Tibial nerve (tissue), 4 donors: ENCODE results near the gene IL1RN. TPM values are rescaled to one million over a fixed set of nuclear protein-coding genes. Genes with fewer than 3 reads are reported as not detected.
"Not testable (repeated sequence)": the region's sequence is repeated elsewhere in the genome, so short reads cannot be mapped to it uniquely, and the experiment has no call there.

Experiments
- DNase-seq, 2 donors: peaks; one replicate each; pipeline ENCODE4 v3.0.0-alpha.2; 2019; ENCODE audit warnings: low spot score in 2 of 2
- H3K27ac ChIP-seq, 4 donors: fragments of 200-600 bp; sonication (generic) in 3 of 4; one replicate each; pipeline ENCODE4 v1.5.1; 2017 to 2019; ENCODE audit warnings: mild to moderate bottlenecking in 1 of 4
- H3K27me3 ChIP-seq, 2 donors: fragments of 200-600 bp; sonication (generic) in 1 of 2; one replicate each; pipeline versions ENCODE4 v1.5.1 to v1.6.0; 2017 to 2019
- H3K36me3 ChIP-seq, 3 donors: fragments of 200-600 bp; sonication (generic); one replicate each; pipeline ENCODE4 v1.5.1; 2018 to 2019
- H3K4me1 ChIP-seq, 4 donors: fragments of 200-600 bp; sonication (generic) in 3 of 4; one replicate each; pipeline ENCODE4 v1.5.1; 2017 to 2019
- H3K4me3 ChIP-seq, 4 donors: fragments of 200-600 bp; sonication (generic) in 3 of 4; one replicate each; pipeline ENCODE4 v1.5.1; 2017 to 2019; ENCODE audit warnings: mild to moderate bottlenecking in 1 of 4, moderate library complexity in 1 of 4
- H3K9me3 ChIP-seq, 4 donors: fragments of 200-600 bp; sonication (generic) in 3 of 4; one replicate each; pipeline ENCODE4 v1.5.1; 2017 to 2019
- EP300 ChIP-seq, 2 donors: sonication (generic); formaldehyde crosslinking; IDR thresholded peaks; one replicate each; pipeline ENCODE4 v1.6.1; 2017; ENCODE audit warnings: antibody characterized with exemption in 2 of 2, mild to moderate bottlenecking in 1 of 2
- POLR2A ChIP-seq, 2 donors: fragments of 450-650 bp; IDR thresholded peaks; one replicate each; pipeline ENCODE4 v1.6.1; 2017; ENCODE audit warnings: antibody characterized with exemption in 2 of 2, mild to moderate bottlenecking in 2 of 2, moderate library complexity in 2 of 2
- WGBS, 2 donors: methylation state at CpG; one replicate each; pipeline ENCODE4 v1.1.5; 2018; 5-methylcytosine and 5-hydroxymethylcytosine counted together
- total RNA-seq, 4 donors: library from RNA; depleted of rRNA; stranded (reverse); fragments of >200 nt; gene quantifications; one replicate each; pipeline ENCODE4 v1.1.0, GENCODE V29; 2016
- TF ChIP-seq, protein P1 (sequence below), 5 experiments: fragments of 200-600 bp in 3 of 5; fragments of 450-650 bp in 2 of 5; sonication (generic) in 3 of 5; IDR thresholded peaks; one replicate each; pipeline ENCODE4 v1.5.1; 2016 to 2019; ENCODE audit warnings: antibody characterized with exemption in 5 of 5, mild to moderate bottlenecking in 3 of 5, moderate library complexity in 2 of 5

IL1RN gene
- total RNA-seq, 4 donors from 2014 or later: 0.59 TPM; not detected in 3

DNA sequence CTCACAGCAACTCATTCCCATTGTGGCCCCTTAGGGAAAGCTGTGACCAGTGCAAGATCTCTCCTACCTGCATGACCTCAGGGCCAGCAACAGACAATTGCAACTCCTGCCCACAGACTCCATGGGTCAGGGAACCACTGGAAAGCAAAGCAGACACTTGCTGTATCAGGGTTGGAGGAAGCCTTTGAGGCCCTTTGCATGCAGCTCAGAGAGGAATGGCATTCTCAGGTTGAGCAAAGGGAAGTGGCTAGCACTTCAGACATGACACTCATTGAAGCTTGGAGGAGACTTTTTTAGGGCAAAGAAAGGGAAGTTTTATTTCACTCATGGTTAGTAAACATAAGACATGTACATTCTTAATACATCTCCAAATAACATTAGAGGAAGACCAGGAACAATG lies 37.5 kb upstream of the IL1RN start:
- no peak for DNase-seq
- H3K27ac ChIP-seq: no peak overlapping the region
- no peaks in the 10 kb centered on the region for H3K4me1 ChIP-seq
- H3K27me3 ChIP-seq: no peaks in the 10 kb centered on the region
- H3K36me3 ChIP-seq: no peaks in the 10 kb centered on the region
- no peak for TF ChIP-seq EP300 (IDR thresholded peaks at IDR 0.05)
- TF ChIP-seq POLR2A (IDR thresholded peaks at IDR 0.05): no peak
- TF ChIP-seq, protein P1, sequence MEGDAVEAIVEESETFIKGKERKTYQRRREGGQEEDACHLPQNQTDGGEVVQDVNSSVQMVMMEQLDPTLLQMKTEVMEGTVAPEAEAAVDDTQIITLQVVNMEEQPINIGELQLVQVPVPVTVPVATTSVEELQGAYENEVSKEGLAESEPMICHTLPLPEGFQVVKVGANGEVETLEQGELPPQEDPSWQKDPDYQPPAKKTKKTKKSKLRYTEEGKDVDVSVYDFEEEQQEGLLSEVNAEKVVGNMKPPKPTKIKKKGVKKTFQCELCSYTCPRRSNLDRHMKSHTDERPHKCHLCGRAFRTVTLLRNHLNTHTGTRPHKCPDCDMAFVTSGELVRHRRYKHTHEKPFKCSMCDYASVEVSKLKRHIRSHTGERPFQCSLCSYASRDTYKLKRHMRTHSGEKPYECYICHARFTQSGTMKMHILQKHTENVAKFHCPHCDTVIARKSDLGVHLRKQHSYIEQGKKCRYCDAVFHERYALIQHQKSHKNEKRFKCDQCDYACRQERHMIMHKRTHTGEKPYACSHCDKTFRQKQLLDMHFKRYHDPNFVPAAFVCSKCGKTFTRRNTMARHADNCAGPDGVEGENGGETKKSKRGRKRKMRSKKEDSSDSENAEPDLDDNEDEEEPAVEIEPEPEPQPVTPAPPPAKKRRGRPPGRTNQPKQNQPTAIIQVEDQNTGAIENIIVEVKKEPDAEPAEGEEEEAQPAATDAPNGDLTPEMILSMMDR (IDR thresholded peaks at IDR 0.05): no peak
- peaks cover 0 to 3% (median 0%) of the 10 kb centered on the region in 4 donors for H3K9me3 ChIP-seq
- no peak overlapping the region for H3K4me3 ChIP-seq

DNA sequence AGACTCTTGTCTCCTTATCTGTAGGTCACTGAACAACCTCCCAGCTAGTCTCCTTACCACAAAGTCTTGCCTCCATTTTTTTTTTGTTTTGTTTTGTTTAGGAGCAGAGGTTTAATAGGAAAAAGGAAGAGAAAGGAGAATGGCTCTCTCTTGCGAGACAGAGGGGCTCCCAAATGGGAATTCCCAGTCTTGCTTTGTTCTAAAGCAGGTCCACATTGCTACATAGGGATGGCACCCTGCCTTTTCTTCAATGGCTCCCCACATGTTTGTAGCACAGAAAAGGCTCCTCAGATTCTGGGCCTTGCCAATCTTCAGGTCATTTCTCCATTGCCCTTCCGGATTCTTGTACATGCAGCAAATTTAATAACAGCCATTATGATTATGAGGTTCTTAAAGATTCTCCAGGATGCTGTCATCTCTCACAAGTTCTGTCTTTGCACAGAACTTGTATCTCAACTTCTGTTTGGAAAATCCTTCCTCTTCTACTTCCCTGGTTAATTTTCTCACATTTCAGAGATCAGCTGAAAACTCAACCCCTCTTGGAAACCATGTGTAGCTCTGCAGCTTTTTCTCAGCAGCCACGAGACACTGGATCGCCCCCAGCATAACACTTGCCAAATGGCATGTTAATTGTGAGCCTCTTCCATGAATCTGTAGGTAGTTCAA lies 36.0 kb upstream of the IL1RN start:
- Histone ChIP-seq H3K36me3 (no peaks in the 10 kb centered on the region), H3K9me3 (peaks cover 0 to 7% (median 0%) of the 10 kb centered on the region in 4 donors), H3K4me1 (no peaks in the 10 kb centered on the region), H3K4me3 (no peak overlapping the region), H3K27me3 (no peaks in the 10 kb centered on the region), H3K27ac (no peak overlapping the region)
- no peak for TF ChIP-seq POLR2A (IDR thresholded peaks at IDR 0.05)
- no peak for TF ChIP-seq EP300 (IDR thresholded peaks at IDR 0.05)
- TF ChIP-seq, protein P1 (IDR thresholded peaks at IDR 0.05): no peak
- DNase-seq: no peak
- WGBS, 2 donors: 68 to 78% methylated on average over 4 of the region's 4 CpGs

DNA sequence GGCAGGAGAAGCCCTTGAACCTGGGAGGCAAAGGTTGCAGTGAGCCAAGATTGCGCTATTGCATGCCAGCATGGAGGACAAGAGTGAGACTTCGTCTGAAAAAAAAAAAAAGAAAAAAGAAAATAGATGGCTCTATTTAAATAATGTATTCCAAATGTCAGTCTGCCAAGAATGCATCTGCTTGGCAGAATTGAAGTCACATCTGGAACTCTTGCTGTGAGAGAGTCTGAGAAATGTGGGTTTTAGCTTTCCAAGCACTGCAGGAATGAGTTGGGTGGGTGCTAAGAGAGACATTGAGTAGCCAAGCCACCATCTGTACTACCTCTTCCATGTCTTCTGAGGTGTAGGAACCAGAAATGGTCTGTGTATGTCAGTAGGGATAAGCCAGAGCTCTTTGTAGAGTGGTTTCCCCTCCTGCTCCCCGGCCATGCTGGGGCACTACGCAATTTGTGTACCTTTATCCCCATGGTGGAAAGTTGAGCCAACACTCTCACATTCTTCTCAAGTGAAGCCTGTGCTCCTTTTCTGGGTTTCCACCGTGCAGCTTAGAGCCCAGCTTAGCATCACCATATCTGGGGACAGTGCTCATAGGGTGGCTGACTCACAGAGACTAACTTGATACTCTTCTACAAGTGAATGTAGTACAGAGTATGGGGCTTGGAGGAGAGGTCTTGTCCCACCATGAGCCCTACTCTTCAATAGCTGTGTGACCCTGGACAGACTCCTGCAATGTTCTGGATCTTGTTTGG lies 34.4 kb upstream of the IL1RN start:
- peaks cover 0 to 10% (median 0%) of the 10 kb centered on the region in 4 donors for H3K9me3 ChIP-seq
- H3K4me1 ChIP-seq: no peaks in the 10 kb centered on the region
- H3K36me3 ChIP-seq: no peaks in the 10 kb centered on the region
- H3K4me3 ChIP-seq: no peak overlapping the region
- H3K27ac ChIP-seq: no peak overlapping the region
- WGBS, 2 donors: 83 to 90% methylated on average over 5 of the region's 5 CpGs
- no peak for TF ChIP-seq EP300 (IDR thresholded peaks at IDR 0.05)
- no peak for TF ChIP-seq POLR2A (IDR thresholded peaks at IDR 0.05)
- TF ChIP-seq, protein P1 (IDR thresholded peaks at IDR 0.05): no peak
- H3K27me3 ChIP-seq: no peaks in the 10 kb centered on the region
- no peak for DNase-seq

DNA sequence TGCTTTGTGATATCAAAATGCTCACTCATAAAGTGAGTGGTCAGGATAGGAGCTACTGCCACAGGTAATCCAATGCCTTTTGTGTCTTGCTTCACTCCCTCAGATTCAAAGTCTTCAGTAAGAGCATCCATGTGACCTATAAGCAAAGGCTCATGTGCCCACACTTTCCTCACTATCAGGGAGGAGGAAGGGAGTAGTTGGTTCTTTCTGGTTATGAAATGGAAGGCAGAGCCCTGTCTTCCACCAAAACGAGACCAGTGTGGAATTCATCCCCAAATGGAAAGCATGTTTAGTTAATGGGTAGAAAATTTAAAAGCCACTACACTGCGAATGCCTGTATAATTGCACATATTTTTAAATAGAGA lies 33.8 kb upstream of the IL1RN start:
- H3K4me1 ChIP-seq: no peaks in the 10 kb centered on the region
- H3K4me3 ChIP-seq: no peak overlapping the region
- H3K27me3 ChIP-seq: no peaks in the 10 kb centered on the region
- no peak overlapping the region for H3K27ac ChIP-seq
- H3K36me3 ChIP-seq: no peaks in the 10 kb centered on the region
- peaks cover 0 to 10% (median 0%) of the 10 kb centered on the region in 4 donors for H3K9me3 ChIP-seq
- WGBS, 2 donors: 49 to 76% methylated on average over 2 of the region's 2 CpGs
- no peak for DNase-seq
- TF ChIP-seq, protein P1 (IDR thresholded peaks at IDR 0.05): no peak
- TF ChIP-seq EP300 (IDR thresholded peaks at IDR 0.05) (no peak), POLR2A (IDR thresholded peaks at IDR 0.05) (no peak)

DNA sequence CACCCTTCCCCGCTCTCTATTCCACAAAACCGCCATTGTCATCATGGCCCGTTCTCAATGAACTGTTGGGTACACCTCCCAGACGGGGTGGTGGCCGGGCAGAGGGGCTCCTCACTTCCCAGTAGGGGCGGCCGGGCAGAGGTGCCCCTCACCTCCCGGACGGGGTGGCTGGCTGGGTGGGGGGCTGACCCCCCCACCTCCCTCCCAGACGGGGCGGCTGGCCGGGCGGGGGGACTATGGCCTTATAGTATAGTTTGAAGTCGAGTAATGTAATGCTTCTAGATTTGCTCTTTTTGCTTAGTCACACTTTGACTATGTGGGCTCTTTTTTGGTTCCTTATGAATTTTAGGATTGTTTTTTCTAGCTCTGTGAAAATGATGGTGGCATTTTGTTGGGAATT lies 31.1 kb upstream of the IL1RN start:
- H3K4me1 ChIP-seq, H3K27ac ChIP-seq, H3K4me3 ChIP-seq, H3K9me3 ChIP-seq, DNase-seq, H3K36me3 ChIP-seq, H3K27me3 ChIP-seq: not testable (repeated sequence)
- WGBS, 2 donors: 92 to 94% methylated on average over 14 of the region's 14 CpGs

DNA sequence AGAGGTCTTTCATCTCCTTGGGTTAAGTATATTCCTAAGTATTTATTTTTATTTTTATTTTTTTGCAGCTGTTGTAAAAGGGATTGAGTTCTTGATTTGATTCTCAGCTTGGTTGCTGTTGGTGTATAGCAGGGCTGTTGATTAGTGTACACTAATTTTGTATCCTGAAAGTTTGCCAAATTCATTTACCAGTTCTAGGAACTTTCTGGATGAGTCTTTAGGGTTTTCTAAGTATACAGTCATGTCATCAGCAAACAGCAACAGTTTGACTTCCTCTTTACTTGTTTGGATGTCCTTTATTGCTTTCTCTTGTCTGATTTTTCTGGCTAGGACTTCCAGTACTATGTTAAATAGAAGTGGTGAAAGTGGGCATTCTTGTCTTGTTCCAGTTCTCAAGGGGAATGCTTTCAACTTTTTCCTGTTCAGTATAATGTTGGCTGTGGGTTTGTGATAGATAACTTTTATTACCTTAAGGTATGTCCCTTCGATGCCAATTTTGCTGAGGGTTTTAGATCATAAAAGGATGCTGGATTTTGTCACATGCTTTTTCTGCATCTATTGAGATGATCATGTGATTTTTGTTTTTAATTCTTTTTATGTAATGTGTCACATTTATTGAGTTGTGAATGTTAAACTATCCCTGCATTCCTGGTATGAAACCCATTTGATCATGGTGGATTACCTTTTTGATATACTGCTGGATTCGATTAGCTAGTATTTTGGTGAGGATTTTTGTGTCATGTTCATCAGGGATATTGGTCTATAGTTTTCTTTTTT lies 30.4 kb upstream of the IL1RN start:
- WGBS, 2 donors: 84 to 85% methylated on average over 2 of the region's 2 CpGs
- not testable (repeated sequence) for DNase-seq, H3K4me3 ChIP-seq, H3K36me3 ChIP-seq, H3K9me3 ChIP-seq, H3K4me1 ChIP-seq, H3K27ac ChIP-seq, H3K27me3 ChIP-seq
